Measurements from ENCODE around the gene MRPL51. TPM values are rescaled to one million over a fixed set of nuclear protein-coding genes. Genes with fewer than 3 reads are reported as not detected.

The MRPL51 gene
- total and polyA plus RNA-seq, 10 of the 15 experiments (the other 5 are each of a cell fraction or from before 2014, with no cell fraction given): 137 to 1,202 (median 267) TPM

- TF ChIP-seq NFYB (IDR thresholded peaks at IDR 0.05; ENCODE audit: insufficient read depth, low read depth, low read length) (no peak), YBX1 (IDR thresholded peaks at IDR 0.05) (no peak), TARDBP (IDR thresholded peaks at IDR 0.05; ENCODE audit: borderline replicate concordance) (peak; percentile 9; the same call in 1 of the 2 replicates), JUND (IDR thresholded peaks at IDR 0.05; ENCODE audit: low read depth, low read length) (no peak), SMC3 (IDR thresholded peaks at IDR 0.05; ENCODE audit: borderline replicate concordance, low read length) (no peak; the same call in 1 of the 2 replicates), MTA3 (IDR thresholded peaks at IDR 0.05; ENCODE audit: borderline replicate concordance, low read length) (no peak), BCLAF1 (IDR thresholded peaks at IDR 0.05) (no peak), NR2C1 (IDR thresholded peaks at IDR 0.05) (peak; percentile 63), SMAD5 (IDR thresholded peaks at IDR 0.05; ENCODE audit: low read depth) (peak; percentile 53; the same call in 1 of the 2 replicates), CBX3 (IDR thresholded peaks at IDR 0.05; ENCODE audit: borderline replicate concordance, low read depth) (no peak), IRF4 (IDR thresholded peaks at IDR 0.05; ENCODE audit: low read depth, low read length) (no peak), HDAC2 (IDR thresholded peaks at IDR 0.05) (no peak), YY1 (IDR thresholded peaks at IDR 0.05; ENCODE audit: low read depth, low read length) (peak; percentile 95), SIN3A (IDR thresholded peaks at IDR 0.05; ENCODE audit: low read depth, low read length) (no peak; the same call in 1 of the 2 replicates), CHD2 (IDR thresholded peaks at IDR 0.05; ENCODE audit: borderline replicate concordance, low read depth, low read length) (0 out of 2 replicates have a peak, but pooled peaks have one; percentile 19), KLF5 (IDR thresholded peaks at IDR 0.05; ENCODE audit: partially characterized antibody) (no peak), MEF2A (IDR thresholded peaks at IDR 0.05; ENCODE audit: insufficient read depth, low read depth, low read length) (peak; percentile 46; the same call in 1 of the 2 replicates), GATAD2B (conservative IDR thresholded peaks at IDR 0.05; ENCODE audit: low read depth) (peak; percentile 26; the same call in 1 of the 2 replicates), TCF7 (IDR thresholded peaks at IDR 0.05; ENCODE audit: borderline replicate concordance) (no peak)
- TF ChIP-seq, protein P1, sequence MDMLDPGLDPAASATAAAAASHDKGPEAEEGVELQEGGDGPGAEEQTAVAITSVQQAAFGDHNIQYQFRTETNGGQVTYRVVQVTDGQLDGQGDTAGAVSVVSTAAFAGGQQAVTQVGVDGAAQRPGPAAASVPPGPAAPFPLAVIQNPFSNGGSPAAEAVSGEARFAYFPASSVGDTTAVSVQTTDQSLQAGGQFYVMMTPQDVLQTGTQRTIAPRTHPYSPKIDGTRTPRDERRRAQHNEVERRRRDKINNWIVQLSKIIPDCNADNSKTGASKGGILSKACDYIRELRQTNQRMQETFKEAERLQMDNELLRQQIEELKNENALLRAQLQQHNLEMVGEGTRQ (IDR thresholded peaks at IDR 0.05; ENCODE audit: borderline replicate concordance, low read depth, low read length): no peak
- TF ChIP-seq, protein P2, sequence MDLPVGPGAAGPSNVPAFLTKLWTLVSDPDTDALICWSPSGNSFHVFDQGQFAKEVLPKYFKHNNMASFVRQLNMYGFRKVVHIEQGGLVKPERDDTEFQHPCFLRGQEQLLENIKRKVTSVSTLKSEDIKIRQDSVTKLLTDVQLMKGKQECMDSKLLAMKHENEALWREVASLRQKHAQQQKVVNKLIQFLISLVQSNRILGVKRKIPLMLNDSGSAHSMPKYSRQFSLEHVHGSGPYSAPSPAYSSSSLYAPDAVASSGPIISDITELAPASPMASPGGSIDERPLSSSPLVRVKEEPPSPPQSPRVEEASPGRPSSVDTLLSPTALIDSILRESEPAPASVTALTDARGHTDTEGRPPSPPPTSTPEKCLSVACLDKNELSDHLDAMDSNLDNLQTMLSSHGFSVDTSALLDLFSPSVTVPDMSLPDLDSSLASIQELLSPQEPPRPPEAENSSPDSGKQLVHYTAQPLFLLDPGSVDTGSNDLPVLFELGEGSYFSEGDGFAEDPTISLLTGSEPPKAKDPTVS (IDR thresholded peaks at IDR 0.05; ENCODE audit: low read depth, low read length): no peak
- TF ChIP-seq, protein P3, sequence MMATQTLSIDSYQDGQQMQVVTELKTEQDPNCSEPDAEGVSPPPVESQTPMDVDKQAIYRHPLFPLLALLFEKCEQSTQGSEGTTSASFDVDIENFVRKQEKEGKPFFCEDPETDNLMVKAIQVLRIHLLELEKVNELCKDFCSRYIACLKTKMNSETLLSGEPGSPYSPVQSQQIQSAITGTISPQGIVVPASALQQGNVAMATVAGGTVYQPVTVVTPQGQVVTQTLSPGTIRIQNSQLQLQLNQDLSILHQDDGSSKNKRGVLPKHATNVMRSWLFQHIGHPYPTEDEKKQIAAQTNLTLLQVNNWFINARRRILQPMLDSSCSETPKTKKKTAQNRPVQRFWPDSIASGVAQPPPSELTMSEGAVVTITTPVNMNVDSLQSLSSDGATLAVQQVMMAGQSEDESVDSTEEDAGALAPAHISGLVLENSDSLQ (IDR thresholded peaks at IDR 0.05): peak; percentile 43
- TF ChIP-seq, protein P4, sequence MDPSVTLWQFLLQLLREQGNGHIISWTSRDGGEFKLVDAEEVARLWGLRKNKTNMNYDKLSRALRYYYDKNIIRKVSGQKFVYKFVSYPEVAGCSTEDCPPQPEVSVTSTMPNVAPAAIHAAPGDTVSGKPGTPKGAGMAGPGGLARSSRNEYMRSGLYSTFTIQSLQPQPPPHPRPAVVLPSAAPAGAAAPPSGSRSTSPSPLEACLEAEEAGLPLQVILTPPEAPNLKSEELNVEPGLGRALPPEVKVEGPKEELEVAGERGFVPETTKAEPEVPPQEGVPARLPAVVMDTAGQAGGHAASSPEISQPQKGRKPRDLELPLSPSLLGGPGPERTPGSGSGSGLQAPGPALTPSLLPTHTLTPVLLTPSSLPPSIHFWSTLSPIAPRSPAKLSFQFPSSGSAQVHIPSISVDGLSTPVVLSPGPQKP (IDR thresholded peaks at IDR 0.05; ENCODE audit: low read depth, low read length): no peak
Observed at GRCh38 chr12:6451348-6452244, 41.5 kb downstream of the MRPL51 start, which contains the start of gene TAPBPL (continued).

All from GM12878 (cell line).